ENCODE results near the gene PPP2R3A.

DNA sequence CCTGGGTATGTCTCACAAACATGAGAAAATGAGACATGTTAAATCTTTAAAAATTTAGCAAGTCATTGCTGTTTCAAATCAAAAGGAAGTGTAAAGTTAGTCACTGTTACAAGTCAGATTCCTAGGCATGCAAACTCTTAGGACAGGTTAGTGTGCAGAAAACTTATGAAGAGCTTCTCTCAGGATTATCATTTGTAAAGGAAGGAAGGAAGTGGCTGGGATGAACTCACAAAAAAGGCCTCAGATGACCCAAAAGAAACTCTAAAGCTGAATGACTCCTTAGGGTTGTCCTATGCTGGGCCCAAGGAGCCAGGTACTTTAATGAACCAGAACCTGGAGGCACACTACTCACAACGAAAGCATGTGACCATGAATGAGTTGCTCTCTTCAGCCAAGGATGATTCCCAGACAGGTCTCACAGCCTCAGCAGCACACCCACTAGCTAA is 205.6 kb downstream of the PPP2R3A start:
- no peak for TF ChIP-seq EZH2 (IDR thresholded peaks at IDR 0.05; ENCODE audit: insufficient read depth, poor library complexity, severe bottlenecking)
- TF ChIP-seq EZH2phosphoT487 (IDR thresholded peaks at IDR 0.05; ENCODE audit: insufficient read depth, low read depth) = no peak

All from GM23248 (cell line).